ENCODE results near the gene EIF4A2. TPM values are rescaled to one million over a fixed set of nuclear protein-coding genes. Genes with fewer than 3 reads are reported as not detected.
"Not testable (repeated sequence)": the region's sequence is repeated elsewhere in the genome, so short reads cannot be mapped to it uniquely, and the experiment has no call there.

Gene EIF4A2
- total RNA-seq, 1 donor from 2014 or later = 1,764 TPM

DNA sequence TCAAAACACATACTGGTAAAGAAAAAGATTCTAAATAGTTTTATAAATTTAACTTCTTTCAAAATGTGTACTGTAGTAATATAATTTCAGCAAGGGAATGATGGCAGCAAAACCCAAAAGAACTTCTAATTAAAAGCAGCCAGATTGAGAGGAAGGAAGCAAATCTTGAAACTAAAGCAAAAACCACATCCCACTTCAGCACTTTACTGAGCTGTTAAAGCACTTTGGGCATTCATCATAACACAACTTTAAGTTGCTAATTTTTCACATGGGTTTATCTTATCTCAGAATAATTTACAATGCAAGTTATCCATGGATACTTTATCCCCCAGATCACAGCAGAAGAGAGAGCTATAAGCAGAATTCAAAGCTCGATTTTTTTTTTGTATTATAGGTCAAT is 16.9 kb downstream of the EIF4A2 start:
- TF ChIP-seq EZH2 (IDR thresholded peaks at IDR 0.05) (no peak), EZH2phosphoT487 (IDR thresholded peaks at IDR 0.05) (no peak)
- TF ChIP-seq, protein P1, sequence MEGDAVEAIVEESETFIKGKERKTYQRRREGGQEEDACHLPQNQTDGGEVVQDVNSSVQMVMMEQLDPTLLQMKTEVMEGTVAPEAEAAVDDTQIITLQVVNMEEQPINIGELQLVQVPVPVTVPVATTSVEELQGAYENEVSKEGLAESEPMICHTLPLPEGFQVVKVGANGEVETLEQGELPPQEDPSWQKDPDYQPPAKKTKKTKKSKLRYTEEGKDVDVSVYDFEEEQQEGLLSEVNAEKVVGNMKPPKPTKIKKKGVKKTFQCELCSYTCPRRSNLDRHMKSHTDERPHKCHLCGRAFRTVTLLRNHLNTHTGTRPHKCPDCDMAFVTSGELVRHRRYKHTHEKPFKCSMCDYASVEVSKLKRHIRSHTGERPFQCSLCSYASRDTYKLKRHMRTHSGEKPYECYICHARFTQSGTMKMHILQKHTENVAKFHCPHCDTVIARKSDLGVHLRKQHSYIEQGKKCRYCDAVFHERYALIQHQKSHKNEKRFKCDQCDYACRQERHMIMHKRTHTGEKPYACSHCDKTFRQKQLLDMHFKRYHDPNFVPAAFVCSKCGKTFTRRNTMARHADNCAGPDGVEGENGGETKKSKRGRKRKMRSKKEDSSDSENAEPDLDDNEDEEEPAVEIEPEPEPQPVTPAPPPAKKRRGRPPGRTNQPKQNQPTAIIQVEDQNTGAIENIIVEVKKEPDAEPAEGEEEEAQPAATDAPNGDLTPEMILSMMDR (IDR thresholded peaks at IDR 0.05) = no peak
- Mint-ChIP-seq H3K27me3 (ENCODE audit: insufficient read depth, low read depth) (no peaks in the 10 kb centered on the region), H3K27ac (no peak overlapping the region), H3K4me3 (no peak overlapping the region), H3K9me3 (no peaks in the 10 kb centered on the region), H3K4me1 (peaks cover 9% of the 10 kb centered on the region), H3K36me3 (peaks cover 34% of the 10 kb centered on the region)
- no peak overlapping the region for H2AFZ ChIP-seq (replicated peaks)
- H3K4me2 ChIP-seq = no peak overlapping the region
- H3K27ac ChIP-seq = no peak overlapping the region
- DNase-seq (ENCODE audit: low spot score) = no peak
- peaks cover 47% of the 10 kb centered on the region for H3K36me3 ChIP-seq
- peaks cover 13% of the 10 kb centered on the region for H3K4me1 ChIP-seq
- H4K20me1 ChIP-seq (ENCODE audit: low read depth) = peaks cover 14% of the 10 kb centered on the region
- no peaks in the 10 kb centered on the region for H3K9me3 ChIP-seq (ENCODE audit: low read depth)
- H3F3A ChIP-seq (ENCODE audit: low read depth) = peaks cover 15% of the 10 kb centered on the region
- H3K79me2 ChIP-seq (ENCODE audit: low read depth) = peaks cover 83% of the 10 kb centered on the region
- H3K4me3 ChIP-seq = no peak overlapping the region
- no peaks in the 10 kb centered on the region for H3K27me3 ChIP-seq
- no peak overlapping the region for H3K9ac ChIP-seq

DNA sequence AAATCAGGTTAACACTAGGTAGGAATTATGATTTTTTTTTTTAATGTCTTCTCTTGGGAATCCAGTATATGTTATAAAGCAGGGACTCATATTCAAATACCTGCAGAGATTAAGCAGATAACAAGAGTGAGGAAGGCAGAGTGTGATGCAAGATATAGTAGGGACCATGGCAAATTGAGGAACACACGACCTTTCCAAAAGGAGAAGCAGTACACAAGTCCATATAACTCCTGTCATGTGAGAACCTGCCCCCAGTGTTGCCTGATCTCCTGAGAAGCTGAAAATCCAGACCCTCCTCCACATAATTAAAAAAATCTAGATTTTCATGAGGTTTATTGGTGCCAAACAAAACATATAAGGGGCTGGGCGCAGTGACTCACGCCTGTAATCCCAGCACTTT is 19.3 kb downstream of the EIF4A2 start:
- no peak overlapping the region for H3K4me3 ChIP-seq
- H3K79me2 ChIP-seq (ENCODE audit: low read depth) = peaks cover 79% of the 10 kb centered on the region
- no peak overlapping the region for H3K4me2 ChIP-seq
- no peak overlapping the region for H3K27ac ChIP-seq
- TF ChIP-seq, protein P1 (IDR thresholded peaks at IDR 0.05) = no peak
- TF ChIP-seq EZH2 (IDR thresholded peaks at IDR 0.05) = no peak
- TF ChIP-seq EZH2phosphoT487 (IDR thresholded peaks at IDR 0.05) = no peak
- Mint-ChIP-seq H3K27me3 (ENCODE audit: insufficient read depth, low read depth) (no peaks in the 10 kb centered on the region), H3K4me1 (peaks cover 20% of the 10 kb centered on the region), H3K9me3 (no peaks in the 10 kb centered on the region), H3K4me3 (no peak overlapping the region), H3K27ac (no peak overlapping the region), H3K36me3 (peaks cover 22% of the 10 kb centered on the region)
- no peak overlapping the region for H2AFZ ChIP-seq (replicated peaks)
- no peak overlapping the region for H3K9ac ChIP-seq
- H3K27me3 ChIP-seq = no peaks in the 10 kb centered on the region
- peaks cover 36% of the 10 kb centered on the region for H3K36me3 ChIP-seq
- peaks cover 27% of the 10 kb centered on the region for H3K4me1 ChIP-seq
- peaks cover 14% of the 10 kb centered on the region for H4K20me1 ChIP-seq (ENCODE audit: low read depth)
- no peaks in the 10 kb centered on the region for H3K9me3 ChIP-seq (ENCODE audit: low read depth)
- H3F3A ChIP-seq (ENCODE audit: low read depth) = peaks cover 31% of the 10 kb centered on the region
- DNase-seq (ENCODE audit: low spot score) = no peak

DNA sequence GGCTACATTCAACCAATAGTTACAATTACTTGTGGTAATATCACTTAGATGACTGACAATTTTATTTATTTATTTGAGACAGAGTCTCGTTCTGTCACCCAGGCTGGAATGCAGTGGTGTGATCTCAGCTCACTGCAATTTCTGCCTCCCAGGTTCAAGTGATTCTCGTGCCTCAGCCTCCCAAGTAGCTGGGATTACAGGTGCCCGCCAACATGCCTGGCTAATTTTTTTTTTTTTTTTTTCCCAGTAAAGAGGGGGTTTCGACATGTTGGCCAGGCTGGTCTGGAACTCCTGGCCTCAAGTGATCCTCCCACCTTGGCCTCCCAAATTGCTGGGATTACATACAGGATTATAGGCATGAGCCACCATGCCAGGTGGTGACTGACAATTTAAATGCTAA is 20.1 kb downstream of the EIF4A2 start:
- H3K4me3 ChIP-seq; H2AFZ ChIP-seq (replicated peaks); H3K27me3 ChIP-seq; H3K27ac Mint-ChIP-seq; H3K27ac ChIP-seq; H3K9me3 ChIP-seq (ENCODE audit: low read depth); DNase-seq (ENCODE audit: low spot score); H3K4me3 Mint-ChIP-seq; H3K9ac ChIP-seq; H3K27me3 Mint-ChIP-seq (ENCODE audit: insufficient read depth, low read depth); H3K4me2 ChIP-seq; H3K9me3 Mint-ChIP-seq: not testable (repeated sequence)
- Histone ChIP-seq H3K36me3 (peaks cover 30% of the 10 kb centered on the region), H3K79me2 (ENCODE audit: low read depth) (peaks cover 75% of the 10 kb centered on the region), H3F3A (ENCODE audit: low read depth) (peaks cover 28% of the 10 kb centered on the region), H3K4me1 (peaks cover 27% of the 10 kb centered on the region), H4K20me1 (ENCODE audit: low read depth) (peaks cover 11% of the 10 kb centered on the region)
- Mint-ChIP-seq H3K36me3 (peaks cover 22% of the 10 kb centered on the region), H3K4me1 (peaks cover 20% of the 10 kb centered on the region)

DNA sequence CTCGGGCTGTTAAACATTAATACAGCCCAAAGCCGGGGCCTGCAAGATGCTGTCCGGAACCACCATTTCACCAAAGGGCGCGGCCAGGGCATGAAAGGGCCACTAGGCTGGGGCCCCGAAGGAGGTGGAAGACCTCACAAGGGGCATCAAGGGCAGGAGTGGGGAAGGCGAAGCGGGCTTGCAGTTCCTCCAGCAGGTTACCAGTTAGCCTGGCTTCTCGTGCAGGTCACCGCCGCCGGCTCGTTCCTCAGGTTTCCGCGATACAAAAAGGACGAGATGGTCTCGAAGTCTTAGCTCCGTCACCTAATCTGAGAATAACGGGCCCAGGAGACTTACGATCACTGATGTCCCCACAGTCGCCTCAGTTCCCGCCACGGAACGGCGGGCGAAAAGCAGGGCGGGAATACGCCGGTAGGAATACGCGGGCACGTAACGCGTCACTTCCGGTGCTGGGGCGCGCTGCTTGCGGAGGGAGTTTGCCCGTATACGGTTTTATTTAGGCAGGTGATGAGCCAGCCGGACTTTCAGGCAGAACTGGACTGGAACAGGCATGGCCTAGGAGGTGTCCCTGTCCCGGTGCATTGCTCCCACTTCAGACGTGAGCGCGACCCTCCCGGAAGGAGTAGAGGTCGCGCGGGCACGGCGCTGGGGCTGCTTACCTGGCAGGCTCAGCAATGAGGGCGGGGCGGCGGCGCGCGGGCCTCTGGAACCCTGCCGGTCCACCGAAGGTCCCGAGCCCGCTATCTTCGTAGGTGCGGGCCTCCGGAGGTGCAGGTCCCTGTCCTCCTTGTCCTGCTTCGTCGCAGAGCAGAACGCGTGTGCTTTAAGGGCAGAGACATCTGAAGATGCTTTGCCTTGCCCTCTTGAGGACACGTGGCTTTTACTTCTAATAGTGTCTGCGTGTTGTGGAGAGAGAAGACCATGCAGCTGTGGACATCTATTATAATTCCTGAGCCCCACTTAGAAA is 23.0 kb downstream of the EIF4A2 start, which contains the start of gene RFC4:
Gene RFC4 (minus strand): TSS at position 394 of the 967 bp plus-strand sequence. CDS start 1,769 bp downstream, outside the sequence.
- no peaks in the 10 kb centered on the region for H3K27me3 ChIP-seq
- peak within 1 kb of the TSS; percentile 97 for H3K4me2 ChIP-seq
- TF ChIP-seq EZH2 (IDR thresholded peaks at IDR 0.05) (no peak), EZH2phosphoT487 (IDR thresholded peaks at IDR 0.05) (no peak)
- TF ChIP-seq, protein P1 (IDR thresholded peaks at IDR 0.05) = no peak
- H3K4me3 Mint-ChIP-seq = peak within 1 kb of the TSS; percentile 94
- H3K36me3 Mint-ChIP-seq = peaks cover 12% of the 10 kb centered on the region
- peaks cover 46% of the 10 kb centered on the region for H3K79me2 ChIP-seq (ENCODE audit: low read depth)
- H3K27ac Mint-ChIP-seq = peak within 1 kb of the TSS; percentile 94
- H2AFZ ChIP-seq (replicated peaks) = peak within 1 kb of the TSS; percentile 100
- peaks cover 17% of the 10 kb centered on the region for H3F3A ChIP-seq (ENCODE audit: low read depth)
- H3K4me3 ChIP-seq = peak within 1 kb of the TSS; percentile 61
- H3K9ac ChIP-seq = peak within 1 kb of the TSS; percentile 58
- peak; percentile 88 for DNase-seq (ENCODE audit: low spot score)
- H3K4me1 Mint-ChIP-seq = peaks cover 20% of the 10 kb centered on the region
- peaks cover 6% of the 10 kb centered on the region for H3K36me3 ChIP-seq
- no peaks in the 10 kb centered on the region for H3K9me3 Mint-ChIP-seq
- H3K4me1 ChIP-seq = peaks cover 20% of the 10 kb centered on the region
- H3K27ac ChIP-seq = peak within 1 kb of the TSS; percentile 78
- no peaks in the 10 kb centered on the region for H3K9me3 ChIP-seq (ENCODE audit: low read depth)
- no peaks in the 10 kb centered on the region for H4K20me1 ChIP-seq (ENCODE audit: low read depth)
- H3K27me3 Mint-ChIP-seq (ENCODE audit: insufficient read depth, low read depth) = peaks cover 2% of the 10 kb centered on the region

Data from neural progenitor cell (in vitro differentiated cells).